Activated naive CD8-positive, alpha-beta T cell treated with anti-CD3 and anti-CD28 coated beads for 36 hours (primary cell): Measurements from ENCODE around the gene AFDN. TPM values are rescaled to one million over a fixed set of nuclear protein-coding genes. Genes with fewer than 3 reads are reported as not detected.

Experiments
- DNase-seq: peaks from one replicate; pipeline ENCODE4 v3.0.0; 2021
- H3K27ac Mint-ChIP-seq: one replicate; pipeline ENCODE4 v1.8.0; 2022; ENCODE audit warnings: mild to moderate bottlenecking, moderate library complexity, mixed read lengths
- H3K27me3 Mint-ChIP-seq: one replicate; pipeline ENCODE4 v1.8.0; 2022; ENCODE audit warnings: mild to moderate bottlenecking, mixed read lengths
- H3K36me3 Mint-ChIP-seq: one replicate; pipeline ENCODE4 v1.8.0; 2021; ENCODE audit warnings: mild to moderate bottlenecking, mixed read lengths
- H3K4me1 Mint-ChIP-seq: one replicate; pipeline ENCODE4 v1.8.0; 2021; ENCODE audit warnings: mixed read lengths
- H3K4me3 Mint-ChIP-seq: one replicate; pipeline ENCODE4 v1.8.0; 2022; ENCODE audit warnings: mild to moderate bottlenecking, moderate library complexity, mixed read lengths
- H3K9me3 Mint-ChIP-seq: one replicate; pipeline ENCODE4 v1.8.0; 2022; ENCODE audit warnings: mixed read lengths
- total RNA-seq, 2 experiments: library from RNA; stranded (reverse); gene quantifications; one replicate each; pipeline ENCODE4 v1.2.3, GENCODE V29; 2021

AFDN gene
- total RNA-seq, 2 experiments from 2014 or later = 18.7 to 23.5 TPM

DNA sequence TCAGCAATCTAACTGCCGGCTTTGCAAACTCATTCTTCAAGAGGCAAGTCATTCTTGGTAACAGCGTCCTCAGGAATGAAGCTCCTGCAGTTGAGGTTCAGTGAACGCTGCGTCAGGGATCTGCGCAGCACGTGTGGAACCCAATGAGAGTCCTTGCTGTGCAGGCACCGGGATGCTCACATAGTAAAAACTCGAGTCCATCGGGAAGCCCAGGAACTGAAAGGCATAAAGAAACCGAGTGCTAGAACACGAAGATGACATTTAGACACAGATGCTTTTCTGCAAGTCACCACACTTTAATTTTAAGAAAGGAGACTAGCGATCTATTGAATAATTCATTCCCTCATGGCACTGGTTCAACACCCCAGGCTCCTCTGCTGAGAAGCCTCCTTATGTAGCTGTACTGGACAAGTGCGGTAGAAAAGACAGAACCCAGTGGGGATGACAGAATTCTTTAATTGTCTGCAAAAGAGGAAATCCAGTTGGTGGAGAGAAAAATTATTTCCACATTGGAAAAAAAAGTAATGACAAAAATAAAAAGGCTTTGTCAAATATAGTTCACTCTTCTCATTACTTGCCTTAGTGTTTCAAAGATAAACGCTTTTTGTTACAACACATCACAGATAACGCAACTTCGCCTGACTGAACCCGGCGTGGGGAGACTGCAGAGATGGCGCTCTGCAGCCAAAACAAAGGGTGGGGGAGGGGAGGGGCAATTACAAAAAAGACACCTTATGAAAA is 1.9 kb upstream of the AFDN start:
- H3K4me1 Mint-ChIP-seq = peaks cover 13% of the 10 kb centered on the region
- H3K4me3 Mint-ChIP-seq = no peak overlapping the region
- DNase-seq = no peak
- H3K27me3 Mint-ChIP-seq = peaks cover 80% of the 10 kb centered on the region
- H3K9me3 Mint-ChIP-seq = no peaks in the 10 kb centered on the region
- no peak overlapping the region for H3K27ac Mint-ChIP-seq
- no peaks in the 10 kb centered on the region for H3K36me3 Mint-ChIP-seq

DNA sequence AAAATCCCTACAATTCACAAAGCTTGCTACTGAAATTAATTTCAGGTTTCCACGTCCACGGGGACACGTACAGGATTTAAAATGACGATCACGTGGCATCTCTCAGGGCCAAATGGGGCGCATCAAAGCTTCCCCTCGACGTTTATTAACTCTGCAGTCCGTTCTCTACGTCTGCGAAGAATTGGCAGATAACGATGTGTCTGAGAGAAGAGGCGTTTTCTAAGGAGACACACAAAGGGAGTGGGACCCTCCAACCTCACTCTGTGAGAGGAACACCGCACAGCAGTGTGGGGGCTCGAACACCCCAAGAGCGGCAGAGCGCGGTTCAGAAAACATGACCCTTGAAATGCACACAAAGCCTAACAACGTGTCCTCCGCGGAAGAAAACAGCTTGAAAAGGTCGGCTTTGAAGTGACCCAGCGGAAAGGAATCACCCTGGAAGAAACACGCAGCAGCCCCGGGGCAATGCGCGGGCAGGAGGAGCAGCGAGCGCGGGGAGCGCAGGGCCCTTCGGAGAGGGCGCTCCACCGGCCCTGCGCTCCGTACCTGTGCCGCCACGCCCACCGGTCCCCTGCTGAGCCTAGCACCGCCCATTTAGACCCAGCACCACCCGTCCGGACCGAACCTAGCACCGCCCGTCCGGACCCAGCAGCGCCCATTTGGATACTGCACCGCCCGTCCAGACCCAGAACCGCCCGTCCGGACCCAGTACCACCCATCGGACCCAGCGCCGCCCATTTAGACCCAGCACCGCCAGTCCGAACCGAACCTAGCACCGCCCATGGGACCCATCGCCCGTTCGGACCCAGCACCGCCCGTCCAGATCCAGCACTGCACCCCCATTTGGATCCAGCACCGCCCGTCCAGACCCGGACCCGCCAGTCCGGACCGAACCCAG is 1.1 kb upstream of the AFDN start:
- no peak overlapping the region for H3K27ac Mint-ChIP-seq

DNA sequence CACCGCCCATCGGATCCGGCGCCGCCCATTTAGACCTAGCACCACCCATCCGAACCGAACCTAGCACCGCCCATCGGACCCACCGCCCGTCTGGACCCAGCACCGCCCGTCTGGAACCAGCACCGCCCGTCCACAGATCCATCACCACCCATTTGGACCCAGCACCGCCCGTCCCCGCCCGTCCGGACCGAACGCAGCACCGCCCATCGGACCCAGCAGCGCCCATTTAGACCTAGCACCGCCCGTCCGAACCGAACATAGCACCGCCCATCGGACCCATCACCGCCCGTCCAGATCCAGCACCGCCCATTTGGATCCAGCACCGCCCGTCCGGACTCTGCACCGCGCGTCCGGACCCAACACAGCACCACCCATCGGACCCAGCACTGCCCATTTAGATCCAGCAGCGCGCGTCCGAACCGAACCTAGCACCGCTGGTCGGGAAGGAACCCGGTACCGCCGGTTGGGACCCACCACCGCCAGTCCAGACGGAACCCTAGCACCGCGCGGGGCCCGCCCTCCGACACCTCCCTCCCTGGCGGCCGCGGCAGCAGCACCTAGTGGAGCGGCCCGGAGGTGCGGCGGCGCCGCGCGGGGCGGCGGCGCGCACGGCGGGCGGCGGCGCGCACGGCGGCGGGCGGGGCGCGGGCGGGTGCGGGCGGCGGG is 348 bp upstream of the AFDN start:
- Mint-ChIP-seq H3K36me3 (peaks cover 1% of the 10 kb centered on the region), H3K4me1 (peaks cover 22% of the 10 kb centered on the region), H3K4me3 (peak overlapping the region; percentile 79), H3K27ac (no peak overlapping the region), H3K27me3 (peaks cover 82% of the 10 kb centered on the region), H3K9me3 (no peaks in the 10 kb centered on the region)
- DNase-seq = peak; percentile 73

More for the DNA sequence above, 1.1 kb upstream of the AFDN start:
- Mint-ChIP-seq H3K4me3 (peak overlapping the region; percentile 79), H3K36me3 (peaks cover 1% of the 10 kb centered on the region), H3K27me3 (peaks cover 83% of the 10 kb centered on the region), H3K9me3 (no peaks in the 10 kb centered on the region), H3K4me1 (peaks cover 16% of the 10 kb centered on the region)
- peak; percentile 8 for DNase-seq

DNA sequence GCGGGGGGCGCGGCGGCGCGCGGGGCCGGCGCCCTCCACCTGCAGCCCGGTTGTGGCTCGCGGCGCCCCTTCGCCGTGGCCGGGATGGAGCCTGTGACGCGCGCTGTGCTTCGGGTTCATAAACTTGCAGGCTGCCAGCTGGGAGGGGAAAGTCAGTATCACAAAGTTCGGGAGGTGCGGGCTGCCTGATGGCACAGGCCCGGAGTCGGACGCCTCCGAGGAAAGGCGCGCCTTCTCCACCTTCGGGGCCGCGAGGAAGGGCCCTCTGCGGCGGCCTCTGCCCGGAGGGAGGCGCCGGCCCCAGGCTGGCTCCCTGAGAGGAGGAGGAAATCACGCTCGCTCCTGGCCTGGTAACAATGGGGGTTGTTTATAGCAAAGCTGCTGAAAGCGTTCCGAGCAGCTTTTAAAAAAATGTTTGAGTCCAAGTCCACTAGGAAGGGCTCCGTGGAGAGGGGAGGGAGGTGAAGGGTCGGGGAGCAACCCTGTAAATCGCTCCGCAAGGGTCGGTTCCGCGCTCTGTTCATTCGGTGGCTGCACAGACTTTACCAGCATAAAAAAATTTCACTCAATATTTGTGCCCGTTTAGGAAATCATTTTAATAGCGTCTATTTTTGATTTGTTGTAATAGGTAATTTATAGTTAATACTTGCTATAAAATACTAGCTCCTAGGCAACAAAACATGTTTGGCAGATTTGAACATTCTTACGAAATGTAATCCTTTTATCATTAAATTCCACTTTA is 1.0 kb downstream of the AFDN start:
- Mint-ChIP-seq H3K9me3 (no peaks in the 10 kb centered on the region), H3K4me3 (peak overlapping the region; percentile 85), H3K27me3 (peaks cover 80% of the 10 kb centered on the region), H3K27ac (no peak overlapping the region), H3K36me3 (peaks cover 1% of the 10 kb centered on the region), H3K4me1 (peaks cover 32% of the 10 kb centered on the region)
- DNase-seq = peak; percentile 32

DNA sequence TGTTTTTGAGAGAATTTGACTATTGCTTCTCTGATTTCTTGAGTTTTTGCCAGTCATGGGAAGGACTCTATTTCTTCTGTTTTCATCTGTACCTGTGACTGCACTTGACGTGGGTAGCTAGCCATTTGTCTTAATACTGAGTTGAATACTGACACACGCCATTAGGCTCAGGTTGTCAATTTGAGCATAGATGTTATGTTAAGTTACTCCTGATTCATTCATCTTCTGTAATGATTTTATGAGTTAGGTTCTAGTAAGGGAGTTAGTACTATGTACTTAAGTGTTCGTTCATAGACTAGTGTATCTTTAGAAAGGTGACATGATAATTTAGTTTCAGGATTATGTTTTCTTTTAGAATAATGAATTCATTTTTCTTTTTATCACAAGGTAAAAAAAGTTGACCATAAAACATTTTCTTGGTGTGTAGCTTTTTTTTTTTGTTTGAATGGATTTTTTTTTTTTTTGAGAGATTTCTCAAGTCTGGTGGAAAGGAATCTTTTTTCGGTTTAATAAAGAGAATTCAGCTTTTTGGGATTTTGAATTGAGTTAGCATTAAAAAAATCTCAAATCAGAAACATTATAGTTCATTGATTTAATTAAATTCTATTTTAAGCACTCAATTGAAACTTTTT is 1.7 kb downstream of the AFDN start:
- H3K27ac Mint-ChIP-seq = no peak overlapping the region

DNA sequence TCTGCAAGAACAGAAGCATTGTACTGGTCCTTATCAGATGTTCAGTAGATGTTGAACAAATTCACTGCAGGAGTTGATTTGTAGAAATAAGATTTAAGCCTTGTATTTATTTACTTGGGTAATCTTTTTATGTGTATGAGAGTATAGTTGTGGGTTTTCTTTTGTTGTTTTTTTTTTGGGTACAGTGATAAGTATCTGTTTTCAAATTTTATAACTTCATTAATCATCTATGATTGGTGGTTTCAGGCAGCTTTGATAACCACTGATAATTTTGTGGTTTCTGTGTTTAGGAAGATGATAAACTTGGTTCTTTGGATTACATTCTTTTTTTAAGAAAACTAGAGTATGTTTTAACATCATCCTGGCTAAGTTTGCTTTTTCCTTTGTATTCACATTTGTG is 2.8 kb downstream of the AFDN start:
- DNase-seq = no peak
- no peak overlapping the region for H3K27ac Mint-ChIP-seq
- H3K27me3 Mint-ChIP-seq = peaks cover 76% of the 10 kb centered on the region
- no peaks in the 10 kb centered on the region for H3K9me3 Mint-ChIP-seq
- H3K4me1 Mint-ChIP-seq = peaks cover 43% of the 10 kb centered on the region
- no peak overlapping the region for H3K4me3 Mint-ChIP-seq
- H3K36me3 Mint-ChIP-seq = peaks cover 1% of the 10 kb centered on the region

More for the DNA sequence above, 1.7 kb downstream of the AFDN start:
- Mint-ChIP-seq H3K4me3 (peak overlapping the region; percentile 85), H3K27me3 (peaks cover 81% of the 10 kb centered on the region), H3K4me1 (peaks cover 38% of the 10 kb centered on the region), H3K36me3 (peaks cover 1% of the 10 kb centered on the region), H3K9me3 (no peaks in the 10 kb centered on the region)
- no peak for DNase-seq

DNA sequence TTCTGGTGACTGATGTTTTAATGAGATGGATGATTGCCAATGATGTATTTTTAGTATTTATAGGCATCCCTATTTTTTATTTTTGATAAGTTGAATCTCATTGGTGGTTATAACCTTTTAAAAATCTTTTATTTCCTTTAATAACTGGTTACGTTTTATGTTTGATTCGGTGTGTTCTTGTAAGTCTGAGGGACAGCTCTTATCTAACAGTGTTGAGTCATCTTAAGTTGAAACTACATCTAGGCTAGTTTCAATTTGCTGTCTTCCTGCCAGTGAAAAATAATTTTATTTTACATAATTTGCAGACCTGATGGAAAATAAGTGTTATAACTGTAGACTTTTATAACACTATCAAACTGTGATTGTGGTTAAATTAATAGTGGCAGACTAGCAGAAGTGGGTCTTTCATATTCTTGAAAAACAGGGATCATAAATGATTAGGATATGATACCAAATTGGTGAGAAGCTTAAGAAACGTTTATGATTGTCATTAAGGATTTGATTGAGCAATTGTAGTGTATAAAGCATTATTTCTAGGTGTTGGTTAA is 4.6 kb downstream of the AFDN start:
- H3K4me3 Mint-ChIP-seq = no peak overlapping the region
- H3K36me3 Mint-ChIP-seq = peaks cover 1% of the 10 kb centered on the region
- DNase-seq = no peak
- H3K27me3 Mint-ChIP-seq = peaks cover 74% of the 10 kb centered on the region
- no peaks in the 10 kb centered on the region for H3K9me3 Mint-ChIP-seq
- H3K27ac Mint-ChIP-seq = no peak overlapping the region
- peaks cover 43% of the 10 kb centered on the region for H3K4me1 Mint-ChIP-seq

DNA sequence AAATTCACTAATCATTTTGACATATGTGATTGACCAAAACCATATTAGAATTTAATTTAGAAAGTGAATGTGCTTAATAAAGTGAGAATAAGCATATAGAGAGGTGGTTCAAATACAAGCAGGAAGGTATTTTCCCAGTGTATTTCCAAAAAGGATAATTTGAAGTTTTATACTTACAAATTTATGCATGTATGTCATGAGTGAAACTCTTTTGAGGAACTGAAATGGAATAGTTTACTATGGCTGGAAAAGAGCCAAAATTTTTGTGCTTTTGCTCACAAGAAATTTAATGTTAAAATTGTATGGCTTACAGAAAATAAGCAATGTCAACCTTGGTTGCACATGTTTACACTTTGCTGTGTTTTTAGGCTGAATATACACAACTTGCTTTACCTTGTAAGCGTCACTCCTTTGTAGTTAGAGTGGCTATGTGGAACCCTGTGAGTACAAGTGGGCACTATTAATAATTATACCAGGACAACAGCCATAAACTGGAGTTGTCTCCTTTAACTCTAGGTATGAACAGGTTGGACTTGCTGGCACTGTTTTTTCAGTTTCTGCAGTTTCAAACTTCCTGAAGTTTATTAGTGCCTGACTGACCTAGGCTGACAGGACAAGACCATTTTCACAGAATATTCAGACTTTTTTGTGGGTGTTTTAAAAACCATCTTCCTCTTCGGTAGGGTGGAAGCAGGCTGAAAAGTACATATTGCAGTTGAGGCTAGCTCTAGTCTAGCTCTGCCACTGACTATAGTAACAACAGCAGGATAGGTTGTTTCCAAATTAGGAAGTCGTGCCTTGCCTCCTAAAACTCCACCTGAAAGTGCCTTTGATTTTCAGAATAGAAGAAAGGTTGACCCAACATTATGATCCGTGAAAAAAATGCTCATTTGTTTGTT is 6.0 kb downstream of the AFDN start:
- H3K4me1 Mint-ChIP-seq = peaks cover 40% of the 10 kb centered on the region
- DNase-seq = no peak
- H3K27ac Mint-ChIP-seq = peak overlapping the region; percentile 75
- no peak overlapping the region for H3K4me3 Mint-ChIP-seq
- peaks cover 73% of the 10 kb centered on the region for H3K27me3 Mint-ChIP-seq
- H3K9me3 Mint-ChIP-seq = no peaks in the 10 kb centered on the region
- H3K36me3 Mint-ChIP-seq = peaks cover 1% of the 10 kb centered on the region

DNA sequence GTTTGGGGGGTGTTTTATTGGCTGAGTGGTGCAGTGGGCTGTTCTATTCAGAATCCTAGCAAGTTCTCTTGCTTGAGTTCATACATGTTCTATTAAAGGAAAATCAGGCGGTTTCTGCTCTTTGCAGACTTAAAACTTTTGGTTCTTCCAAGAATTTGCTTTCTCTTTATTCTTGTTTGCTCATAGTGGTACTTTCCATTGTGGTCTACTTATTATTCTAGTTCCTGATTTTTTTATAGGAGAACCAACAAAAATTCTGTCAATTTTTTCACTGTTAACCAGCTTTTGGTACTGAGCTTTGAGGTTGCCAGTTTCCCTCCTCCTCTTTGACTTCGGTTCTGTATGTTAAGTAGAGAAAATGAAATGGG is 6.7 kb downstream of the AFDN start:
- DNase-seq = no peak
- peak overlapping the region; percentile 75 for H3K27ac Mint-ChIP-seq
- peaks cover 1% of the 10 kb centered on the region for H3K36me3 Mint-ChIP-seq
- peaks cover 72% of the 10 kb centered on the region for H3K27me3 Mint-ChIP-seq
- H3K4me1 Mint-ChIP-seq = peaks cover 34% of the 10 kb centered on the region
- no peaks in the 10 kb centered on the region for H3K9me3 Mint-ChIP-seq
- H3K4me3 Mint-ChIP-seq = no peak overlapping the region

DNA sequence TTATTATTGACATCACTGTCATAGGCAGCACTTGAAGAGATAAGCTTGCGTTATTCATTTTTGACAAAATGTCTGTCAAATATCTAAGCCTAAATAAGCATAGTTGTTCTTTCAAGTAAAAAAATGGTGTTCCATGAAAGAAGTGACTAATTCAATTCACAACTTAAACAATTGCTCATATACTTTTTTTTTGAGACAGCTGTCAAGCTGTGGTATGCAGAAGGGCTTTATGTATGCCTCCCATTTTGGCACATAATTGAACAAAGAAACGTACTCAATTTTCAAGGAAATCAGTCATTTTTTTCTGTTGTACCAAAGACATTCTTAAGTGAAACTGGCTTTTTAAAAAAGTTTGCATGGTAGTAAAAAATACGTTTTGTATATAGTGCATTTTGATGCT is 8.5 kb downstream of the AFDN start:
- no peak overlapping the region for H3K4me3 Mint-ChIP-seq
- peaks cover 1% of the 10 kb centered on the region for H3K36me3 Mint-ChIP-seq
- no peaks in the 10 kb centered on the region for H3K9me3 Mint-ChIP-seq
- peaks cover 54% of the 10 kb centered on the region for H3K27me3 Mint-ChIP-seq
- DNase-seq = no peak
- H3K4me1 Mint-ChIP-seq = peaks cover 30% of the 10 kb centered on the region
- no peak overlapping the region for H3K27ac Mint-ChIP-seq

DNA sequence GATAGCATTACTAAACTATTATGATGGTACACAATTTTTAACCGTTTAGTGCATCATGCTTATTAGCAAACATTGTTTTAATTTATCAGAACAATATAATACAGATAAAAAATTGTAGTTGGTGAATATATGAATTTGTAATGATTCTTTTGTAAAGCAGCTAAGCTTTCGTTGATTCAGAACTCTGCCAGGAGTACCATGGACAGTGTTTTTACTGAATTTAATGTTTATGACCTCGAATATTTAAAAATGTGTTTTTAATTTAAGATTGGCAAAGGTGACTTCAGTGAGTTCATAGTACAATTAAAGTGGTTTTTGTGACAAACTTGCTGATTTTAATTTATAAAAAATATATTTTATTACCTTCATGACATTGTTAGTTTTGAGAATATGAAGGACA is 10.0 kb downstream of the AFDN start:
- Mint-ChIP-seq H3K27ac (no peak overlapping the region), H3K36me3 (no peaks in the 10 kb centered on the region), H3K4me1 (peaks cover 20% of the 10 kb centered on the region), H3K4me3 (no peak overlapping the region), H3K27me3 (peaks cover 43% of the 10 kb centered on the region), H3K9me3 (no peaks in the 10 kb centered on the region)
- DNase-seq = no peak

DNA sequence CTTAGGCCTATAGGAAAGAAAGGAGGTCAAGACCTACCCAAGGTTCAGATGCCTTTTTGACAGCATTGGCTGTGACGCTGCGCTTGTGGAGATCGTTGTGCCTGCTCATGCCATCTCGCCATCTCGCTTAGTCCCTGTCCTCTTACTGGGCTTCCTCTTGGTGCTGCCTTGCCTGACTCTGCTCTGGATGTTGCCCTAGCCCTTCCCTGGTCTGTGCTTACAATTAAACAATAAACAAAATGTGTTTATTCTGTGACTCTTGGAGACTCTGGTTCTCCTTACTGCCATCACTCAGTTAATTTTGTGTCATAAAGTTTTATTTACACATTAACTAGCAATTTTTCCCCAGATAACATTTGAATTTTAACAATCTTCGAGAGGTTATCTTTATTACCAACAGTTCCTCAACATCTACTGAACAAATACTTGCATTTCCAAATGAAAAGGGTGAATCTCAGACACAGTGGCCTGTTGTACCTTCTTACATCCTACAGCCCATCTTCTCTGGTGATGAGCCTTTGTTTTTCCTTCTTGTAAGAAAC is 11.6 kb downstream of the AFDN start:
- Mint-ChIP-seq H3K4me1 (peaks cover 9% of the 10 kb centered on the region), H3K27me3 (peaks cover 34% of the 10 kb centered on the region), H3K36me3 (no peaks in the 10 kb centered on the region), H3K9me3 (no peaks in the 10 kb centered on the region), H3K4me3 (no peak overlapping the region), H3K27ac (no peak overlapping the region)
- DNase-seq = no peak

DNA sequence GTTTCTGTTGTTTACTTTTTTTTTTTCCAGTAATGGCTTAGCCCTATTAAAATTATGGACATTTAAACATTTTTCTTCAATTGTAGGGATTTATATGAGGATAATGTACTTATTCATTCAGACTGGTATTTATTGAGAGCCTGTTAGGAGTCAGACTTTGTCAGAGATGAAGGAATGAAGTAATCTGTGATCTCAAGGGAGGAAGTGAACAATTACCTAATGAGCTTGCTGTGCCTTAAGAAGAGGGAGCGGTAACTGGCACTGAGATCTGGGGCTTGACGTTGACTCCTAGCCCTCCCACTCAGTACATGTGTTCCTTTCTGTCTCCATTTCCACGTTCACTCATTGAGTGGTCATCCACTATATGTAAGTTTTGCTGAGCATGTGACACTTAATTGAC is 12.6 kb downstream of the AFDN start:
- DNase-seq = no peak
- Mint-ChIP-seq H3K27me3 (peaks cover 32% of the 10 kb centered on the region), H3K36me3 (no peaks in the 10 kb centered on the region), H3K9me3 (no peaks in the 10 kb centered on the region), H3K4me1 (peaks cover 3% of the 10 kb centered on the region), H3K27ac (no peak overlapping the region), H3K4me3 (no peak overlapping the region)
